Astrocyte of the cerebellum (primary cell): Measurements from ENCODE around the gene ANO8.

Source experiments
- DNase-seq: peaks from one replicate; pipeline ENCODE4 v3.0.0-alpha.2; 2011; ENCODE audit warnings: low read depth
- H3K4me3 ChIP-seq: 2 replicates; pipeline ENCODE4 v1.5.1; 2011; ENCODE audit warnings: mild to moderate bottlenecking, low read depth, low read length, moderate library complexity
- CTCF ChIP-seq: IDR thresholded peaks from 2 replicates; pipeline ENCODE4 v1.5.1; 2012; ENCODE audit warnings: low read length, low read depth, moderate library complexity, mild to moderate bottlenecking; ENCODE audit errors: missing control alignments
- in situ Hi-C: cut with HindIII; loops from 2 replicates; pipeline ENCODE4 v1.10.0; 2017; ENCODE audit warnings: low sequenced_read_pairs

Gene ANO8

DNA sequence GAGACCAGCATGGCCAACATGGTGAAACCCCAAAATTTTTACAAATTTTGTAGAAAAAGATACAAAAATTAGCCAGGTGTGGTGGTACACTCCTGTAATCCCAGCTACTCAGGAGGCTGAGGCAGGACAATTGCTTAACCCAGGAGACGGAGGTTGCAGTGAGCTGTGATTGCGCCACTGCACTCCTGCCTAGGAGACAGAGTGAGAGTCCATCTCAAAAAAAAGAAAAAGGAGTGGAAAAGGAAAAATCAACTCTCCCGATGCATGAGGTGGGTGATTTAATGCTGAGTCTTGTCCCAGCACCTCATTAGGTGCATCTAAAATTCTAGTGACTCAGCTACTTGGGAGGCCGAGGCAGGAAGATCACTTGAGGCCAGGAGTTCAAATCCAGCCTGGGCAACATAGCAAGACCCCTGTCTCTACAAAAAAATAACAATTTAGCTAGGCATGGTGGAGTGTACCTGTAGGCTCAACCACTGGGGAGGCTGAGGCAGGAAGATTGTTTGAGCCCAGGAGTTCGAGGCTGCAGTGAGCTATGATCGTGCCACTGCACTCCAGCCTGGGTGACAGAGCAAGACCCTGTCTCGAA, 22.5 kb upstream of the ANO8 start:
- in situ Hi-C loops = no loop called here
- TF ChIP-seq CTCF = no peak
- no peak overlapping the region for H3K4me3 ChIP-seq

GRCh38 chr19:17353386-17353785, 18.7 kb upstream of the ANO8 start:
- no peak for TF ChIP-seq CTCF
- H3K4me3 ChIP-seq = no peak overlapping the region
- in situ Hi-C loops = no loop called here
- DNase-seq = no peak

More for the DNA sequence above, 22.5 kb upstream of the ANO8 start:
- no peak for DNase-seq

DNA sequence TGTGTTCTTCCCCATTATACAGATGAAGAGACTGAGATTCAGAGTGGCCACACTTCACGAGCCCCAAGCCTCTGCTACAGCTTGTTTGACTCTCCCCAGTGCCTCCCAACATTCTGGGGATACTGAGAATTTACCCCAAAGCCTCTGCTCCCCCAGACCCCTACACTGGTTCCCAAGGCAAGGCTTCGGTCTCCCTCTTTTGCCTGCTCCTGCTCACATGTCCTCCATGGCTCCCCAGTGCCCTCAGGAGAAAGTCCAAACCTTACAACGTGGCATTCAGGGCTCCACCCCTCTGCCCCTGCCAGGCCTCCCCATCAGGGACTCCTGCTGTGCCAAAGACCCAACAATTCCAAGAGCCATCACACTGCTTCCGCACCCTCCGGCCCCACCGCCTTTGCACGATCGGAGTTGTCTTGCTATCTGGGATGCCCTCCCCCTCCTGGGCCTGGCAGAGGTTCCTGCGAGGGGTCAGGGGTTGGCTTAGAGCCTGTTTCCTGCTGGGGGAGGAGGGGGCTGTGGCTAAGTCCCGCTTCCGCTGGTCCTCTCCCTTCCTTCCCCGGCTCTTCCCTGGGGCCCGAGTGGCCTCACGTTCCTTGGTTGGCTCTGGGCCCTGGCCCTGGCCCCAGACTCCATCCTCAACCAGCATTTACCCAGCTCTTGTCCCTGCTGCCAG, 18.1 kb upstream of the ANO8 start:
- in situ Hi-C loops = no loop called here
- TF ChIP-seq CTCF = no peak
- no peak for DNase-seq
- H3K4me3 ChIP-seq = no peak overlapping the region

DNA sequence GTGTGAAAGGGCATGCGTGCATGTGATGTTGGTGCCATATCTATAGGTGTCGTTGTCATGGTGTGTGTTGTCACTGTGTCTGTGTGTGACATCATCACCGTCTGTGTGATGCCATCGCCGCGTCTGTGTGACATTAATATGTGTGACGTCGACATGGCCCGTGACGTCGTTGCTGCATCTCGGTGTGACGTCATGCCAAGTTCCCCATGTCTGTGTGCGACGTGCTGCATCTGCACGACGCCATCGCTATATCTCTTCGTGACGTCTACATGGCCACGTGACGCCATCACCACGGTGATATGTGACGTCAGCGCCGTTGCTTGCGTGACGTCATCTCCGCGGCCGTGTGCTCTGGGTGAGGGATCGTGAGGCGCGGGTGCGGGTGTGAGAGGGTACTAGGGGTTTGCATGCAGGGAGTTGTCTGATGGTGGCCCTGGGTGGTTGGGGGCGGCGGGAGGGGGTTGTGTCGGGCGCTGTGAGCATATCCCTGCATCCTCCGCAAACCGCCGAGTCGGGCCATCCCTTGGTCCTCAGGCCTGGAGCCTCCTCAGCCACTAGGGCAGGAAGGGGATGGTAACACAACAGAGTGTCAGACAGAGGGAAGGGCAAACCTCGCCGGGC, 17.3 kb upstream of the ANO8 start:
- H3K4me3 ChIP-seq = no peak overlapping the region
- in situ Hi-C loops = no loop called here
- DNase-seq = no peak
- no peak for TF ChIP-seq CTCF

DNA sequence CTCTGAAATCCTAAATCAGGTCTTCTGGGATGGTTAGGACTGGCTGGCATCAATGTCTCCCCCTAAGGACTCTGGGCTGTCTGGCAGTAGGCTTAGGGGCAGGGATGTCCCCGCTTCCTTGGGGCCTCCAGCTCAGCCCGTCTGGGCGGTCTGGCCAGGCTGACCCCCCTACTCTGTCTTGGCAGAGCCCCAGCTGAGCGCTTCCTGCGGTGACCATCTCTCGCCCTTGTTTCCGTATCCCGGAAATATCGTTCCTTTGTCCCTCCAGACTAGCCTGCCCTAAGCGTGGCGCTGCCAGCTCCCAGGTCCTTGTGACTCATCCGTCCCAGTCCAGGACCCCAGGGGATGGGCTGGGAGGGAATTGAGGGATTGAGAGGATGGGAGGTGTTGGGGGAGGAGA, 14.0 kb upstream of the ANO8 start:
- TF ChIP-seq CTCF = no peak
- peak overlapping the region; percentile 2 for H3K4me3 ChIP-seq
- peak; percentile 38 for DNase-seq

DNA sequence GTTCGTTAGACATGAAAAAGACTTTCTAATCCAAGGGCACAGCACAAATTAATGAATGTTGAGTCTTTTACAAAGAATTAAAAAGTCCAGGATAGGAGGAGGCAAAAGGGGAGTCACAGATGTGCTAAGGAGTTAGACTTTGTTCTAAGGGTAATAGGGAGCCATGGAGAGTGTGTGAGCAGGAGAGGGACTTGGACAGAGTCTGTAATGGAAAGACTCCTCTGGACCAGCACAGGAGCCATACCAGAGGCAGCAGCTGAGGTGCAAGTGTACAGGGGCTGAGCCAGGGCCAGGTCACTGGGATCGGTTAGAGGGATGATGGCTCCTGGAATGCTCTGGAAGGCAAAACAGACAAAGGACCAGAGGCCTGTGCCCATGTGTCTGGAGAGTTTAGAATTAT, 13.2 kb upstream of the ANO8 start:
- in situ Hi-C loops = no loop called here
- H3K4me3 ChIP-seq = no peak overlapping the region
- DNase-seq = no peak
- no peak for TF ChIP-seq CTCF

More for the DNA sequence above, 14.0 kb upstream of the ANO8 start:
- in situ Hi-C loops = no loop called here
